Endothelial cell of umbilical vein (primary cell): ENCODE results near the gene ADAM19. TPM values are rescaled to one million over a fixed set of nuclear protein-coding genes. Genes with fewer than 3 reads are reported as not detected.

ENCODE experiments used
- BruUV-seq: library from RNA; stranded (reverse); fragments of 400-500 nt; replicated peaks from 2 replicates; lab custom pipeline; 2021; lab: Mats Ljungman, UMichigan
- CTCF ChIA-PET: fragments of 300-600, 350-600 bp; sonication (Branson Sonifier 250); formaldehyde crosslinking; loops from one replicate; lab custom pipeline; 2021; ENCODE audit warnings: antibody characterized with exemption, inconsistent platforms; lab: Charles Lee
- POLR2A ChIA-PET: fragments of 300-600, 350-600 bp; sonication (Branson Sonifier 250); formaldehyde crosslinking; loops from one replicate; lab custom pipeline; 2021; ENCODE audit warnings: antibody characterized with exemption, inconsistent platforms; lab: Charles Lee
- DNase-seq: peaks from one replicate; pipeline ENCODE4 v3.0.0-alpha.2; 2011; ENCODE audit warnings: low read depth, low spot score
- FAIRE-seq: peaks from 2 replicates; lab custom pipeline; 2011; peaks lifted over from hg19 to GRCh38; lab: Jason Lieb, UNC
- H2AFZ ChIP-seq: 2 replicates; pipeline ENCODE4 v1.6.0; 2012; ENCODE audit warnings: low read depth, low read length, control low read depth, inconsistent platforms
- H3K27ac ChIP-seq: 2 replicates; pipeline ENCODE4 v1.5.1; 2011; ENCODE audit warnings: low read depth, mild to moderate bottlenecking, control low read depth, low read length, moderate library complexity; ENCODE audit not compliant: insufficient read depth
- H3K27me3 ChIP-seq, 2 experiments: 2 replicates each; pipeline versions ENCODE4 v1.6.0 to v1.6.1; 2011; ENCODE audit warnings: low read length in 2 of 2, mixed read lengths in 1 of 2; ENCODE audit not compliant: control insufficient read depth in 2 of 2, insufficient read depth in 2 of 2
- H3K36me3 ChIP-seq, 2 experiments: 2 replicates in 1 of 2; 3 replicates in 1 of 2; pipeline ENCODE4 v1.5.1; 2011; ENCODE audit warnings: low read length in 2 of 2, mild to moderate bottlenecking in 1 of 2, moderate library complexity in 1 of 2; ENCODE audit not compliant: control insufficient read depth in 2 of 2, insufficient read depth in 2 of 2; ENCODE audit errors: extremely low read depth in 1 of 2
- H3K4me1 ChIP-seq: 3 replicates; pipeline ENCODE4 v1.5.1; 2011; ENCODE audit warnings: mild to moderate bottlenecking, low read length; ENCODE audit not compliant: control insufficient read depth, insufficient read depth; ENCODE audit errors: extremely low read depth
- H3K4me2 ChIP-seq: 2 replicates; pipeline ENCODE4 v1.6.1; 2011; ENCODE audit warnings: low read length, control low read depth, mixed read lengths; ENCODE audit not compliant: insufficient read depth
- H3K4me3 ChIP-seq, 3 experiments: fragments of 200-600 bp in 1 of 3; sonication (generic), shearing (Covaris generic) in 1 of 3; replicated peaks in 1 of 3; 2 replicates each; pipeline ENCODE4 v1.5.1; 2011 to 2016; ENCODE audit warnings: control low read depth in 3 of 3, low read length in 3 of 3, mild to moderate bottlenecking in 2 of 3, inconsistent platforms in 1 of 3, low read depth in 1 of 3, moderate library complexity in 1 of 3; ENCODE audit not compliant: insufficient read depth in 1 of 3
- H3K79me2 ChIP-seq: 2 replicates; pipeline ENCODE4 v1.6.0; 2012; ENCODE audit warnings: low read length, inconsistent platforms; ENCODE audit not compliant: control insufficient read depth, insufficient read depth
- H3K9ac ChIP-seq: replicated peaks from 2 replicates; pipeline ENCODE3; 2011; ENCODE audit warnings: low read length, control low read depth; ENCODE audit not compliant: insufficient read depth; ENCODE audit errors: extremely low read depth
- H3K9me1 ChIP-seq: replicated peaks from 3 replicates; pipeline ENCODE4 v1.6.0; 2011; ENCODE audit warnings: mild to moderate bottlenecking, low read length; ENCODE audit not compliant: control insufficient read depth, insufficient read depth; ENCODE audit errors: extremely low read depth
- H3K9me3 ChIP-seq: replicated peaks from 2 replicates; pipeline ENCODE4 v1.5.1; 2012; ENCODE audit warnings: low read length, inconsistent platforms; ENCODE audit not compliant: control insufficient read depth, insufficient read depth
- H4K20me1 ChIP-seq: replicated peaks from 2 replicates; pipeline ENCODE3; 2011; ENCODE audit warnings: mild to moderate bottlenecking, low read length; ENCODE audit not compliant: control insufficient read depth, insufficient read depth; ENCODE audit errors: extremely low read depth
- EZH2 ChIP-seq: IDR thresholded peaks from 2 replicates; pipeline ENCODE4 v1.6.1; 2012; ENCODE audit warnings: borderline replicate concordance, low read depth, mild to moderate bottlenecking, moderate library complexity, low read length, inconsistent platforms; ENCODE audit not compliant: severe bottlenecking
- FOS ChIP-seq: IDR thresholded peaks from 2 replicates; pipeline ENCODE4 v1.6.1; 2011; ENCODE audit warnings: mild to moderate bottlenecking, low read length, moderate library complexity, borderline replicate concordance; ENCODE audit not compliant: insufficient read depth
- GATA2 ChIP-seq: IDR thresholded peaks from 2 replicates; pipeline ENCODE4 v1.7.0; 2011; ENCODE audit warnings: low read depth, mild to moderate bottlenecking, moderate library complexity, mixed read lengths, low read length; ENCODE audit not compliant: insufficient read length, insufficient read depth
- JUN ChIP-seq: IDR thresholded peaks from 2 replicates; pipeline ENCODE4 v1.6.1; 2011; ENCODE audit warnings: borderline replicate concordance, low read depth; ENCODE audit not compliant: insufficient read length, insufficient read depth
- MYC ChIP-seq: IDR thresholded peaks from one replicate; pipeline ENCODE4 v1.6.1; 2011; ENCODE audit warnings: mild to moderate bottlenecking, low read depth, low read length
- POLR2A ChIP-seq: IDR thresholded peaks from 2 replicates; pipeline ENCODE4 v1.6.1; 2012; ENCODE audit warnings: low read depth, mild to moderate bottlenecking, control low read depth, low read length
- POLR2AphosphoS5 ChIP-seq: IDR thresholded peaks from 2 replicates; pipeline ENCODE4 v1.6.1; 2012; ENCODE audit warnings: low read depth, mild to moderate bottlenecking, control low read depth, low read length, moderate library complexity; ENCODE audit not compliant: insufficient read depth
- dilution Hi-C: fragments of 300-500 bp; cut with MboI; formaldehyde crosslinking; loops from one replicate; pipeline ENCODE4 v1.15.0; 2019; ENCODE audit warnings: low sequenced_read_pairs; ENCODE audit not compliant: extremely low pct_ligation_motif_present
- intact Hi-C: fragments of 100-400 bp; cut with micrococcal nuclease; formaldehyde crosslinking; loops from one replicate; pipeline ENCODE4 v1.10.0; 2022
- polyA plus RNA-seq, 4 experiments: library from polyadenylated mRNA; depleted of rRNA in 3 of 4; stranded (reverse) in 3 of 4; unstranded in 1 of 4; fragments of >200 nt; gene quantifications; 2 replicates each; pipeline versions ENCODE4 v1.2.1 to v1.2.3, GENCODE V29; 2011 to 2012; ENCODE audit warnings: missing spikeins in 1 of 4
- total RNA-seq: library from RNA; stranded (reverse); gene quantifications from 2 replicates; pipeline ENCODE4 v1.2.3, GENCODE V29; 2021
- TF ChIP-seq, protein P1 (sequence below): IDR thresholded peaks from 2 replicates; pipeline ENCODE4 v1.6.1; 2011; ENCODE audit not compliant: insufficient read depth, insufficient read length
- TF ChIP-seq, protein P2 (sequence below), 2 donors: IDR thresholded peaks; 1 replicate in 1 of 2; 2 replicates in 1 of 2; pipeline ENCODE4 v1.5.1; 2011; ENCODE audit warnings: low read length in 2 of 2, mild to moderate bottlenecking in 2 of 2, moderate library complexity in 2 of 2, control low read depth in 1 of 2, inconsistent platforms in 1 of 2, low read depth in 1 of 2; ENCODE audit not compliant: insufficient read depth in 1 of 2; ENCODE audit errors: extremely low read depth in 1 of 2

The ADAM19 gene
- total and polyA plus RNA-seq, 2 donors (not counting 3 experiments of a cell fraction or from before 2014, with no cell fraction given): 10.0 to 22.6 TPM

DNA sequence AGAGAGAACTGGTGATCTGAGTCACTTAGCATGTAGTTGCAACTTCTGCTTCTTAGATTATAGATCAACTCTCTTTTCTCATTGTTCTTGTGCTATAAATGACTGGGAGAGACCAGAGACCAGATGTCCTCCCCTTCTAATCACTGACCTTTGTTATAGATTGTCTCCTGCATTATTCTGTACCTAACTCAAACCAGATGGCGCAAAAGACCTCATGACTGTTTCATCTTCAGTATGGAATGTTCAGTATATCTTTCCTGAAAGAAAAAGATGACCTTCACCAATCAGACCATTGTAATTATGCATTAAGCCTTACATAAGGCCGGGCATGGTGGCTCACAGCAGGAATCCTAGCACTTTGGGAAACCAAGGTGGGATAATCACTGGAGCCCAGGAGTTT is 30.5 kb upstream of the ADAM19 start:
- Histone ChIP-seq H3K9me3 (no peaks in the 10 kb centered on the region), H3K27me3 (no peaks in the 10 kb centered on the region), H3K4me1 (peaks cover 18% of the 10 kb centered on the region), H3K79me2 (no peaks in the 10 kb centered on the region), H3K4me3 (no peak overlapping the region), H3K36me3 (no peaks in the 10 kb centered on the region), H4K20me1 (no peaks in the 10 kb centered on the region), H3K9ac (no peak overlapping the region), H3K4me2 (no peak overlapping the region), H2AFZ (no peak overlapping the region), H3K9me1 (no peaks in the 10 kb centered on the region), H3K27ac (no peak overlapping the region)
- intact Hi-C loops (loop anchor here (5.0 kb wide), 1 partner anchor 61 kb away; no protein-coding TSS in a partner anchor), dilution Hi-C loops (no loop called here)
- ChIA-PET POLR2A (no interaction called here), CTCF (no interaction called here)
- DNase-seq (no peak), FAIRE-seq (no peak)
- TF ChIP-seq, protein P1, sequence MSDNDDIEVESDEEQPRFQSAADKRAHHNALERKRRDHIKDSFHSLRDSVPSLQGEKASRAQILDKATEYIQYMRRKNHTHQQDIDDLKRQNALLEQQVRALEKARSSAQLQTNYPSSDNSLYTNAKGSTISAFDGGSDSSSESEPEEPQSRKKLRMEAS: no peak
- TF ChIP-seq EZH2 (no peak), FOS (no peak), GATA2 (no peak), POLR2A (no peak), MYC (no peak), POLR2AphosphoS5 (no peak), JUN (no peak)
- TF ChIP-seq, protein P2, sequence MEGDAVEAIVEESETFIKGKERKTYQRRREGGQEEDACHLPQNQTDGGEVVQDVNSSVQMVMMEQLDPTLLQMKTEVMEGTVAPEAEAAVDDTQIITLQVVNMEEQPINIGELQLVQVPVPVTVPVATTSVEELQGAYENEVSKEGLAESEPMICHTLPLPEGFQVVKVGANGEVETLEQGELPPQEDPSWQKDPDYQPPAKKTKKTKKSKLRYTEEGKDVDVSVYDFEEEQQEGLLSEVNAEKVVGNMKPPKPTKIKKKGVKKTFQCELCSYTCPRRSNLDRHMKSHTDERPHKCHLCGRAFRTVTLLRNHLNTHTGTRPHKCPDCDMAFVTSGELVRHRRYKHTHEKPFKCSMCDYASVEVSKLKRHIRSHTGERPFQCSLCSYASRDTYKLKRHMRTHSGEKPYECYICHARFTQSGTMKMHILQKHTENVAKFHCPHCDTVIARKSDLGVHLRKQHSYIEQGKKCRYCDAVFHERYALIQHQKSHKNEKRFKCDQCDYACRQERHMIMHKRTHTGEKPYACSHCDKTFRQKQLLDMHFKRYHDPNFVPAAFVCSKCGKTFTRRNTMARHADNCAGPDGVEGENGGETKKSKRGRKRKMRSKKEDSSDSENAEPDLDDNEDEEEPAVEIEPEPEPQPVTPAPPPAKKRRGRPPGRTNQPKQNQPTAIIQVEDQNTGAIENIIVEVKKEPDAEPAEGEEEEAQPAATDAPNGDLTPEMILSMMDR (IDR thresholded peaks at IDR 0.05; ENCODE audit: extremely low read depth in 1 of 2, insufficient read depth in 1 of 2, low read depth in 1 of 2, low read length in 2 of 2): no peak
- no TSS peak for BruUV-seq
